H1 (cell line): Measurements from ENCODE around the gene GNB1L.

Source experiments
- BRCA1 ChIP-seq: IDR thresholded peaks from 2 replicates; pipeline ENCODE4 v1.6.1; 2012; ENCODE audit warnings: low read depth, low read length, improper control_type of control experiment
- EZH2 ChIP-seq: fragments of 200-600 bp; sonication (generic); IDR thresholded peaks from 2 replicates; pipeline ENCODE4 v1.7.1; 2012; ENCODE audit warnings: low read depth, mild to moderate bottlenecking, moderate library complexity, low read length, inconsistent platforms; ENCODE audit not compliant: severe bottlenecking
- SUZ12 ChIP-seq: fragments of 200-600 bp; sonication (generic); IDR thresholded peaks from 2 replicates; pipeline ENCODE4 v1.6.1; 2012; ENCODE audit warnings: mild to moderate bottlenecking, inconsistent platforms, low read length, moderate library complexity, mixed read lengths
- TAF1 ChIP-seq: IDR thresholded peaks from 2 replicates; pipeline ENCODE4 v1.6.1; 2011; ENCODE audit warnings: mild to moderate bottlenecking, low read depth, low read length
- YY1 ChIP-seq: IDR thresholded peaks from 2 replicates; pipeline ENCODE4 v1.6.1; 2011; ENCODE audit warnings: low read depth, mild to moderate bottlenecking, low read length
- TF ChIP-seq, protein P1 (sequence below): fragments of 300-600 bp; sonication (generic); IDR thresholded peaks from 2 replicates; pipeline ENCODE4 v1.7.1; 2012; ENCODE audit warnings: low read length, moderate library complexity, mild to moderate bottlenecking, inconsistent platforms; ENCODE audit not compliant: insufficient replicate concordance
- TF ChIP-seq, protein P2 (sequence below), 3 experiments: IDR thresholded peaks; 1 replicate in 2 of 3; 2 replicates in 1 of 3; pipeline versions ENCODE4 v1.5.1 to v1.6.1; 2011; ENCODE audit warnings: low read length in 3 of 3, mild to moderate bottlenecking in 3 of 3, inconsistent platforms in 2 of 3, low read depth in 1 of 3, moderate library complexity in 1 of 3; ENCODE audit not compliant: insufficient read depth in 1 of 3; ENCODE audit errors: control extremely low read depth in 1 of 3

DNA sequence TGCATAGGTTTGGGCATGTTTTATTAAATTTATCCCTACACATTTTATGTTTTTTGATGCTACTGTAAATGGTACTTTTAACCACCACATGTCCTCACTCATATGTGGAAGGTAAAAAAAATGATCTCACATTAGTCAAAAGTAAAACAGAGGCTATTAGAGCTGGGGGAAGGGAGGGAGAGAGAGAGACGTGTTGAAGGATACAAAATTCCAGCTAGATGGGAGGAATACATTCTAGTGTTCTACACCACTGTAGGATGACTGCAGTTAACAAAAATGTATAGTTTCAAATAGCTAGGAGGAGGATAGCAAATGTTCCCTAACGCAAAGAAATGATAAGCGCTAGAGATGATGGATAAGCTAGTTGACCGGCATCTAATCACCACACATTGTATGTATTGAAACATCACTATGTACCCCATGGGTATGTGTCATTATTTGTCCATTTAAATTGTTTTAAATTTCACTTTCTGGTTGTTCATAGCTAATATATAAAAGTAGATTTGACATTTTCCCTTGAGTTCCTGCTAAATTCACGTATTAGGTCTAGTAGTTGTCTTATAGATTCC lies 9.9 kb upstream of the GNB1L start:
- TF ChIP-seq, protein P1, sequence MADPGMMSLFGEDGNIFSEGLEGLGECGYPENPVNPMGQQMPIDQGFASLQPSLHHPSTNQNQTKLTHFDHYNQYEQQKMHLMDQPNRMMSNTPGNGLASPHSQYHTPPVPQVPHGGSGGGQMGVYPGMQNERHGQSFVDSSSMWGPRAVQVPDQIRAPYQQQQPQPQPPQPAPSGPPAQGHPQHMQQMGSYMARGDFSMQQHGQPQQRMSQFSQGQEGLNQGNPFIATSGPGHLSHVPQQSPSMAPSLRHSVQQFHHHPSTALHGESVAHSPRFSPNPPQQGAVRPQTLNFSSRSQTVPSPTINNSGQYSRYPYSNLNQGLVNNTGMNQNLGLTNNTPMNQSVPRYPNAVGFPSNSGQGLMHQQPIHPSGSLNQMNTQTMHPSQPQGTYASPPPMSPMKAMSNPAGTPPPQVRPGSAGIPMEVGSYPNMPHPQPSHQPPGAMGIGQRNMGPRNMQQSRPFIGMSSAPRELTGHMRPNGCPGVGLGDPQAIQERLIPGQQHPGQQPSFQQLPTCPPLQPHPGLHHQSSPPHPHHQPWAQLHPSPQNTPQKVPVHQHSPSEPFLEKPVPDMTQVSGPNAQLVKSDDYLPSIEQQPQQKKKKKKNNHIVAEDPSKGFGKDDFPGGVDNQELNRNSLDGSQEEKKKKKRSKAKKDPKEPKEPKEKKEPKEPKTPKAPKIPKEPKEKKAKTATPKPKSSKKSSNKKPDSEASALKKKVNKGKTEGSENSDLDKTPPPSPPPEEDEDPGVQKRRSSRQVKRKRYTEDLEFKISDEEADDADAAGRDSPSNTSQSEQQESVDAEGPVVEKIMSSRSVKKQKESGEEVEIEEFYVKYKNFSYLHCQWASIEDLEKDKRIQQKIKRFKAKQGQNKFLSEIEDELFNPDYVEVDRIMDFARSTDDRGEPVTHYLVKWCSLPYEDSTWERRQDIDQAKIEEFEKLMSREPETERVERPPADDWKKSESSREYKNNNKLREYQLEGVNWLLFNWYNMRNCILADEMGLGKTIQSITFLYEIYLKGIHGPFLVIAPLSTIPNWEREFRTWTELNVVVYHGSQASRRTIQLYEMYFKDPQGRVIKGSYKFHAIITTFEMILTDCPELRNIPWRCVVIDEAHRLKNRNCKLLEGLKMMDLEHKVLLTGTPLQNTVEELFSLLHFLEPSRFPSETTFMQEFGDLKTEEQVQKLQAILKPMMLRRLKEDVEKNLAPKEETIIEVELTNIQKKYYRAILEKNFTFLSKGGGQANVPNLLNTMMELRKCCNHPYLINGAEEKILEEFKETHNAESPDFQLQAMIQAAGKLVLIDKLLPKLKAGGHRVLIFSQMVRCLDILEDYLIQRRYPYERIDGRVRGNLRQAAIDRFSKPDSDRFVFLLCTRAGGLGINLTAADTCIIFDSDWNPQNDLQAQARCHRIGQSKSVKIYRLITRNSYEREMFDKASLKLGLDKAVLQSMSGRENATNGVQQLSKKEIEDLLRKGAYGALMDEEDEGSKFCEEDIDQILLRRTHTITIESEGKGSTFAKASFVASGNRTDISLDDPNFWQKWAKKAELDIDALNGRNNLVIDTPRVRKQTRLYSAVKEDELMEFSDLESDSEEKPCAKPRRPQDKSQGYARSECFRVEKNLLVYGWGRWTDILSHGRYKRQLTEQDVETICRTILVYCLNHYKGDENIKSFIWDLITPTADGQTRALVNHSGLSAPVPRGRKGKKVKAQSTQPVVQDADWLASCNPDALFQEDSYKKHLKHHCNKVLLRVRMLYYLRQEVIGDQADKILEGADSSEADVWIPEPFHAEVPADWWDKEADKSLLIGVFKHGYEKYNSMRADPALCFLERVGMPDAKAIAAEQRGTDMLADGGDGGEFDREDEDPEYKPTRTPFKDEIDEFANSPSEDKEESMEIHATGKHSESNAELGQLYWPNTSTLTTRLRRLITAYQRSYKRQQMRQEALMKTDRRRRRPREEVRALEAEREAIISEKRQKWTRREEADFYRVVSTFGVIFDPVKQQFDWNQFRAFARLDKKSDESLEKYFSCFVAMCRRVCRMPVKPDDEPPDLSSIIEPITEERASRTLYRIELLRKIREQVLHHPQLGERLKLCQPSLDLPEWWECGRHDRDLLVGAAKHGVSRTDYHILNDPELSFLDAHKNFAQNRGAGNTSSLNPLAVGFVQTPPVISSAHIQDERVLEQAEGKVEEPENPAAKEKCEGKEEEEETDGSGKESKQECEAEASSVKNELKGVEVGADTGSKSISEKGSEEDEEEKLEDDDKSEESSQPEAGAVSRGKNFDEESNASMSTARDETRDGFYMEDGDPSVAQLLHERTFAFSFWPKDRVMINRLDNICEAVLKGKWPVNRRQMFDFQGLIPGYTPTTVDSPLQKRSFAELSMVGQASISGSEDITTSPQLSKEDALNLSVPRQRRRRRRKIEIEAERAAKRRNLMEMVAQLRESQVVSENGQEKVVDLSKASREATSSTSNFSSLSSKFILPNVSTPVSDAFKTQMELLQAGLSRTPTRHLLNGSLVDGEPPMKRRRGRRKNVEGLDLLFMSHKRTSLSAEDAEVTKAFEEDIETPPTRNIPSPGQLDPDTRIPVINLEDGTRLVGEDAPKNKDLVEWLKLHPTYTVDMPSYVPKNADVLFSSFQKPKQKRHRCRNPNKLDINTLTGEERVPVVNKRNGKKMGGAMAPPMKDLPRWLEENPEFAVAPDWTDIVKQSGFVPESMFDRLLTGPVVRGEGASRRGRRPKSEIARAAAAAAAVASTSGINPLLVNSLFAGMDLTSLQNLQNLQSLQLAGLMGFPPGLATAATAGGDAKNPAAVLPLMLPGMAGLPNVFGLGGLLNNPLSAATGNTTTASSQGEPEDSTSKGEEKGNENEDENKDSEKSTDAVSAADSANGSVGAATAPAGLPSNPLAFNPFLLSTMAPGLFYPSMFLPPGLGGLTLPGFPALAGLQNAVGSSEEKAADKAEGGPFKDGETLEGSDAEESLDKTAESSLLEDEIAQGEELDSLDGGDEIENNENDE: no peak
- TF ChIP-seq YY1 (no peak), TAF1 (no peak), EZH2 (no peak), SUZ12 (no peak), BRCA1 (no peak)
- TF ChIP-seq, protein P2, sequence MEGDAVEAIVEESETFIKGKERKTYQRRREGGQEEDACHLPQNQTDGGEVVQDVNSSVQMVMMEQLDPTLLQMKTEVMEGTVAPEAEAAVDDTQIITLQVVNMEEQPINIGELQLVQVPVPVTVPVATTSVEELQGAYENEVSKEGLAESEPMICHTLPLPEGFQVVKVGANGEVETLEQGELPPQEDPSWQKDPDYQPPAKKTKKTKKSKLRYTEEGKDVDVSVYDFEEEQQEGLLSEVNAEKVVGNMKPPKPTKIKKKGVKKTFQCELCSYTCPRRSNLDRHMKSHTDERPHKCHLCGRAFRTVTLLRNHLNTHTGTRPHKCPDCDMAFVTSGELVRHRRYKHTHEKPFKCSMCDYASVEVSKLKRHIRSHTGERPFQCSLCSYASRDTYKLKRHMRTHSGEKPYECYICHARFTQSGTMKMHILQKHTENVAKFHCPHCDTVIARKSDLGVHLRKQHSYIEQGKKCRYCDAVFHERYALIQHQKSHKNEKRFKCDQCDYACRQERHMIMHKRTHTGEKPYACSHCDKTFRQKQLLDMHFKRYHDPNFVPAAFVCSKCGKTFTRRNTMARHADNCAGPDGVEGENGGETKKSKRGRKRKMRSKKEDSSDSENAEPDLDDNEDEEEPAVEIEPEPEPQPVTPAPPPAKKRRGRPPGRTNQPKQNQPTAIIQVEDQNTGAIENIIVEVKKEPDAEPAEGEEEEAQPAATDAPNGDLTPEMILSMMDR (IDR thresholded peaks at IDR 0.05; ENCODE audit: control extremely low read depth in 1 of 3, insufficient read depth in 1 of 3, low read depth in 1 of 3, low read length in 3 of 3): no peak
